Pancreas (tissue), 10 donors: Measurements from ENCODE around the gene CLDN4. TPM values are rescaled to one million over a fixed set of nuclear protein-coding genes. Genes with fewer than 3 reads are reported as not detected.
A peak's percentile ranks its signal among the peaks of the same experiment; 100 is the strongest.
"Not testable (repeated sequence)": the region's sequence is repeated elsewhere in the genome, so short reads cannot be mapped to it uniquely, and the experiment has no call there.

ENCODE experiments used
- ATAC-seq, 4 donors: fragments of 200-7000 bp; cut with Tn5 transposase; one replicate each; pipeline versions ENCODE4 v1.8.0 to v1.9.1; 2020; ENCODE audit warnings: mild to moderate bottlenecking in 4 of 4, moderate library complexity in 4 of 4
- DNase-seq, 6 donors: peaks; one replicate each; pipeline ENCODE4 v3.0.0-alpha.2; 2020
- FAIRE-seq: peaks from 2 replicates; lab custom pipeline; 2012; peaks lifted over from hg19 to GRCh38; lab: Jason Lieb, UNC
- H3K27ac ChIP-seq, 4 donors: fragments of 200-600 bp; sonication (generic); 1 replicate in 3 of 4; 2 replicates in 1 of 4; pipeline versions ENCODE4 v1.5.0 to v1.8.0; 2020
- H3K27me3 ChIP-seq, 4 donors: fragments of 200-600 bp; one replicate each; pipeline ENCODE4 v1.8.0; 2021
- H3K36me3 ChIP-seq, 3 donors: fragments of 200-600 bp; sonication (generic) in 1 of 3; one replicate each; pipeline versions ENCODE4 v1.5.0 to v1.8.0; 2020 to 2021
- H3K4me1 ChIP-seq, 3 donors: fragments of 200-600 bp; one replicate each; pipeline ENCODE4 v1.8.0; 2021
- H3K4me3 ChIP-seq, 4 donors: fragments of 200-600 bp; sonication (generic) in 2 of 4; one replicate each; pipeline versions ENCODE4 v1.5.0 to v1.8.0; 2020 to 2021
- H3K9me3 ChIP-seq, 4 donors: fragments of 200-600 bp; one replicate each; pipeline ENCODE4 v1.8.0; 2021
- WGBS, 2 donors: extraction: QIAGEN DNeasy Blood & Tissue Kit; methylation state at CpG; one replicate each; pipeline ENCODE4 v1.1.7; 2013; 5-methylcytosine and 5-hydroxymethylcytosine counted together
- intact Hi-C, 3 donors: fragments of 100-400 bp; cut with DNase I; formaldehyde crosslinking; loops; one replicate each; pipeline versions ENCODE4 v1.11.1 to v1.14.2; 2022
- polyA plus RNA-seq, 2 donors: library from polyadenylated mRNA; stranded (reverse); fragments of 200-250 nt; gene quantifications; one replicate each; pipeline ENCODE4 v1.2.3, GENCODE V29; 2013
- total RNA-seq, 6 donors: library from RNA; stranded (reverse); fragmentation: NEBNext Ultra II Directional in 4 of 6; extraction: Animal tissue kit (Norgen Biotek cat#: 25700) in 4 of 6; gene quantifications; one replicate each; pipeline versions ENCODE4 v1.2.1 to v1.2.4, GENCODE V29; 2021 to 2023
- TF ChIP-seq, protein P1 (sequence below), 4 donors: fragments of 200-600 bp; sonication (generic) in 3 of 4; IDR thresholded peaks; one replicate each; pipeline versions ENCODE4 v1.5.0 to v1.8.0; 2021; ENCODE audit warnings: antibody characterized with exemption in 4 of 4
- donor health status: healthy with polysubstance abuse.
- donor health status: DM: no; HTN: no; CAD: no; lungs with moderate emphysema.
- donor health status: DM: no; HTN: no; CAD: no.
- donor health status: control.
- donor health status: control.
- donor health status: Bipolar disorder and iron deficiency.
- donor health status: DM: yes; HTN: yes; CAD: no.
- donor health status: DM: no; HTN: no; CAD: no.
- donor health status: DM: no; HTN: no; CAD: no.
- donor health status: DM: yes; HTN: yes; CAD: no.

CLDN4 gene
- total and polyA plus RNA-seq, 8 donors = 47.8 to 150 (median 71.9) TPM

DNA sequence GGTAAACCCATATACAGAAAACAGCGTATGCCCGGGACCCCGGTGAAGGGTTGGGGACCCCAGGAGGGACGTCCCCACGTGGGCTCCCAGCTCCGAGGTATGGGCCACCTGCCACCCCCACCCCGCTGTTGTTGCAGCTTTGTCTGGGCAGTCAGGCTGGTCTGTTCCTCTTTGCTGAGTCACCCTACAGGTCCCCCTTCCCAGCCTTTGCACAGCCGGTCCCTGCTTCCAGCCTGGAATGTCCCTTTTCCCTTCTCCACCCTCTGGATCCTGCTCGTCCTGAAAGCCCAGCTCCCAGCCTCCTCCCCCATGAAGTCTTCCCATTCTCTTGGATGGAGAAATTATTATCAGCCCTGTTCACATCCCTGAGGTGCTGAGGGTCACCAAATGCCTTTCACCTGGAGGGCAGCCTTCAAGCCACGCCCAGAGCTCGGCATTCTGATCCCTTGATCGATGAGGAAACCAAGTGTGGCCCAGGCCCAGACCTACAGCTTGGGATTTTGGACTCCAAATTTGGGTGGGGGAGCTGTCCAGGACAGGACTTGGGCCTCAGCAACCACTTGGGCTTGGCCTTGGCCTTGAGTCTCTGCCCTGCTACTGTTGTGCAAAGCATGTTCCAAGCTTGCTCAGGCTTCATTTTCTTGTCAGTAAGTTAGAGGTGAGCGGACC is 2.6 kb downstream of the CLDN4 start:
- ATAC-seq (peak; percentile 14 to 35 (median 22)), DNase-seq (peak; percentile 60 to 83 (median 72)), FAIRE-seq (no peak)
- no peaks in the 10 kb centered on the region for H3K9me3 ChIP-seq
- H3K4me3 ChIP-seq = peak overlapping the region; percentile 1 to 94 (median 68)
- TF ChIP-seq, protein P1, sequence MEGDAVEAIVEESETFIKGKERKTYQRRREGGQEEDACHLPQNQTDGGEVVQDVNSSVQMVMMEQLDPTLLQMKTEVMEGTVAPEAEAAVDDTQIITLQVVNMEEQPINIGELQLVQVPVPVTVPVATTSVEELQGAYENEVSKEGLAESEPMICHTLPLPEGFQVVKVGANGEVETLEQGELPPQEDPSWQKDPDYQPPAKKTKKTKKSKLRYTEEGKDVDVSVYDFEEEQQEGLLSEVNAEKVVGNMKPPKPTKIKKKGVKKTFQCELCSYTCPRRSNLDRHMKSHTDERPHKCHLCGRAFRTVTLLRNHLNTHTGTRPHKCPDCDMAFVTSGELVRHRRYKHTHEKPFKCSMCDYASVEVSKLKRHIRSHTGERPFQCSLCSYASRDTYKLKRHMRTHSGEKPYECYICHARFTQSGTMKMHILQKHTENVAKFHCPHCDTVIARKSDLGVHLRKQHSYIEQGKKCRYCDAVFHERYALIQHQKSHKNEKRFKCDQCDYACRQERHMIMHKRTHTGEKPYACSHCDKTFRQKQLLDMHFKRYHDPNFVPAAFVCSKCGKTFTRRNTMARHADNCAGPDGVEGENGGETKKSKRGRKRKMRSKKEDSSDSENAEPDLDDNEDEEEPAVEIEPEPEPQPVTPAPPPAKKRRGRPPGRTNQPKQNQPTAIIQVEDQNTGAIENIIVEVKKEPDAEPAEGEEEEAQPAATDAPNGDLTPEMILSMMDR (IDR thresholded peaks at IDR 0.05) = no peak
- no peaks in the 10 kb centered on the region for H3K27me3 ChIP-seq
- H3K27ac ChIP-seq = peak overlapping the region; percentile 95 to 98 (median 98)
- peaks cover 19 to 26% (median 22%) of the 10 kb centered on the region in 3 donors for H3K4me1 ChIP-seq
- WGBS, 2 donors = 26 to 27% methylated on average over 10 to 13 of the region's 13 CpGs
- no peaks in the 10 kb centered on the region for H3K36me3 ChIP-seq
- intact Hi-C loops = no loop called here

DNA sequence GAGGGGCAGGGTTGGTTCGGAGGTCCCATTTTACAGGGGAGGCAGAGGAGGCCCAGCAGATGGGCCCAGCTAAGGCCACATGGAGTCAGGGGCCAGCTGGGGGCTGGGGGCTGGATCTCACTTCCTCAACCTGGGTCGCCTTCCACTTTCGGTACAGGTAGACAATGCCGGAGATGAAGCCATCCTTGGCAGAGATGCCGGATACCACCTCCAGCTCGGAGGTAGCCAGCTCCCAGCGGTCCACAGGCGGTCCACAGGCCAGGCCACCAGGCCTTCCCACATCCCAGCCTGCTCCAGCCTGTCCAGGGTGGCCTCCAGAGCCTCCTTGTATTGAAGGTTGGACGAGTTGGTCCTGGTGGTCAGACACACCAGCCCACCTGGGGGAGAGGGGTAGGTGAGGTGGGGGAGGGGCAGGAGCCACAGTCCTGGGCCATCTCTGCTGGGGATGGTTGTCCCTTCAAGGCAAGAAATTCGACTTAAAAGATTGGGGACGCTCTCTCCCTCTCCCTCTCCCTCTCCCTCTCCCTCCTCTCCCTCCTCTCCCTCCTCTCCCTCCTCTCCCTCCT is 3.9 kb downstream of the CLDN4 start:
- H3K4me1 ChIP-seq = peaks cover 9 to 12% (median 9%) of the 10 kb centered on the region in 3 donors
- no peak overlapping the region for H3K4me3 ChIP-seq
- DNase-seq (peak in 2 of 6 donors; percentile 54 to 70), ATAC-seq (no peak), FAIRE-seq (no peak)
- TF ChIP-seq, protein P1 (IDR thresholded peaks at IDR 0.05) = no peak
- 85 to 95% methylated on average over 9 to 11 of the region's 11 CpGs for WGBS, 2 donors
- no peaks in the 10 kb centered on the region for H3K36me3 ChIP-seq
- no peak overlapping the region for H3K27ac ChIP-seq
- intact Hi-C loops = no loop called here
- H3K27me3 ChIP-seq = no peaks in the 10 kb centered on the region
- H3K9me3 ChIP-seq = no peaks in the 10 kb centered on the region

DNA sequence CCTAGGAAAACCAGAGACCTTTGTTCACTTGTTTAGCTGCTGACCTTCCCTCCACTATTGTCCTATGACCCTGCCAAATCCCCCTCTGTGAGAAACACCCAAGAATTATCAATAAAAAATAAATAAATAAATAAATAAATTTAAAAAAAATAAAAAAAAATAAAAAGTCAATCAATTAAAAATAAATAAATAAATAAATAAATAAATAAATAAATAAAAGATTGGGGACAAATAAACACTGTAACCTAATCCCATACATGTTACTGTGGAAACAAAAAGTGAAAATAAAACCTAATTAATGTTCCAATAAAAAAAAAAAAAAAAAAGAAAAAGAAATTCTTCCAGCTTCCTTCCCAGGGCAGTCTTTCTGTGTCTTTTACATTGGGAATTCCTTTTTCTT is 6.4 kb downstream of the CLDN4 start:
- H3K27me3 ChIP-seq, H3K4me1 ChIP-seq, intact Hi-C loops, H3K9me3 ChIP-seq, DNase-seq, H3K27ac ChIP-seq, H3K36me3 ChIP-seq, H3K4me3 ChIP-seq, ATAC-seq: not testable (repeated sequence)
- peak; percentile 77 for FAIRE-seq

DNA sequence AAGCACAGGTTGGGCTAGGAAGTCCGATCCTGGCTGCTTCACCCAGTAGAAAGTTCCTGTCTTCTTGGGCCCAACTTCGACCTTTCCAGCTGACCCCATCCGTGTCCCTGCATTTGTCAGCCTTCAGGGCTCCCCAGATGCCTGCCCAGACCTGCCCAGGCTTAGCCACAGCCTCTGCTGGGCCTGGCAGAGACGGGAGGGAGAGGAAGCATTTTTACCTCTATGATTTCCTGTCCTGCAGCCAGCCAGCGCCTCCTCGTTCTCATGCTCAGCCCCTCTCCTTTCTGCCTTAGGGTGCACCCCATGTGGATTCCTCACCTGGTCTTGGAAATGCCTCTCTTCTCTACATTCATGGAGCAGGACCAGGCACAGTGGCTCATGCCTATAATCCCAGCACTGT is 7.8 kb downstream of the CLDN4 start:
- H3K27ac ChIP-seq = no peak overlapping the region
- TF ChIP-seq, protein P1 (IDR thresholded peaks at IDR 0.05) = no peak
- H3K27me3 ChIP-seq = no peaks in the 10 kb centered on the region
- H3K4me1 ChIP-seq = peaks cover 4 to 7% (median 6%) of the 10 kb centered on the region in 3 donors
- no peaks in the 10 kb centered on the region for H3K36me3 ChIP-seq
- DNase-seq (no peak), ATAC-seq (no peak), FAIRE-seq (no peak)
- H3K4me3 ChIP-seq = no peak overlapping the region
- WGBS, 2 donors = 70 to 78% methylated on average over 6 of the region's 6 CpGs
- no peaks in the 10 kb centered on the region for H3K9me3 ChIP-seq
- intact Hi-C loops = no loop called here

DNA sequence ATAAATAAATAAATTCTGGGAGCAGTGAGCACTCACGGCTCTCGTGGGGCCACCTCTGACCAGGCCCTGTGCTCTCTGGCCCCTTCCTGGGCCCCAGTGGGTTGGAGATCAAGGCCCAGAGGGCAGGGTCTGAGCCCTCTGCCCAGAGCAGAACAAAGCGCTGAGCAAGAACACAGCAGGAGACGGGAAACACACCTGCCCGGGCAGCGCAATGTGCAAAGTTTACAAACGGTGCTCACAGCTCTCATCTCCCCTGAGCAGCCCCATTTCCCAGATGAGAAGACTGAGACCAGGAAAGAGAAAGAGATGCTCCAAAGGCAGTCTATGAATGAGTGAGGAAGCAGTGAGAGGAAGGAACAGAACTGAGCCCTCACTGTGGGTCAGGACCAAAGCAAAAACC is 8.5 kb downstream of the CLDN4 start:
- Histone ChIP-seq H3K27ac (no peak overlapping the region), H3K36me3 (no peaks in the 10 kb centered on the region), H3K9me3 (no peaks in the 10 kb centered on the region), H3K4me1 (peaks cover 4 to 7% (median 4%) of the 10 kb centered on the region in 3 donors), H3K27me3 (no peaks in the 10 kb centered on the region), H3K4me3 (no peak overlapping the region)
- DNase-seq = peak in 1 of 6 donors; percentile 48
- no peak for ATAC-seq
- TF ChIP-seq, protein P1 (IDR thresholded peaks at IDR 0.05) = no peak
- FAIRE-seq = no peak
- WGBS, 2 donors = 92% methylated on average over 7 of the region's 7 CpGs
- intact Hi-C loops = no loop called here
